HEK293T (cell line): Measurements from ENCODE around the gene CLEC6A.

Experiments used
- ARNT ChIP-seq: fragments of 450-650 bp; IDR thresholded peaks from 2 replicates; pipeline ENCODE4 v1.6.1; 2017; ENCODE audit warnings: mild to moderate bottlenecking
- BHLHE40 ChIP-seq: fragments of 450-650 bp; IDR thresholded peaks from 2 replicates; pipeline ENCODE4 v1.6.1; 2016; ENCODE audit warnings: mild to moderate bottlenecking, moderate library complexity, borderline replicate concordance
- CTBP1 ChIP-seq: fragments of 450-650 bp; IDR thresholded peaks from 2 replicates; pipeline ENCODE4 v1.6.1; 2016; ENCODE audit warnings: borderline replicate concordance
- ELF4 ChIP-seq: fragments of 450-650 bp; IDR thresholded peaks from 2 replicates; pipeline ENCODE4 v1.6.1; 2017; ENCODE audit warnings: antibody characterized with exemption
- FOXA1 ChIP-seq: fragments of 450-650 bp; IDR thresholded peaks from 2 replicates; pipeline ENCODE4 v1.6.1; 2016; ENCODE audit warnings: mild to moderate bottlenecking
- FOXK2 ChIP-seq: fragments of 450-650 bp; IDR thresholded peaks from 2 replicates; pipeline ENCODE4 v1.6.1; 2016; ENCODE audit warnings: mild to moderate bottlenecking
- FOXM1 ChIP-seq: fragments of 450-650 bp; IDR thresholded peaks from 2 replicates; pipeline ENCODE4 v1.6.1; 2017; ENCODE audit warnings: mild to moderate bottlenecking, borderline replicate concordance
- HDGF ChIP-seq: fragments of 450-650 bp; IDR thresholded peaks from 2 replicates; pipeline ENCODE4 v1.6.1; 2017; ENCODE audit warnings: antibody characterized with exemption, borderline replicate concordance
- NFRKB ChIP-seq: fragments of 450-650 bp; IDR thresholded peaks from 2 replicates; pipeline ENCODE4 v1.6.1; 2016; ENCODE audit warnings: mild to moderate bottlenecking, moderate library complexity
- PKNOX1 ChIP-seq: fragments of 450-650 bp; IDR thresholded peaks from 2 replicates; pipeline ENCODE4 v1.6.1; 2016
- SP1 ChIP-seq: fragments of 450-650 bp; IDR thresholded peaks from 2 replicates; pipeline ENCODE4 v1.6.1; 2017
- SUZ12 ChIP-seq: fragments of 450-650 bp; IDR thresholded peaks from 2 replicates; pipeline ENCODE4 v1.6.1; 2016; ENCODE audit warnings: mild to moderate bottlenecking
- TARDBP ChIP-seq: fragments of 450-650 bp; IDR thresholded peaks from 2 replicates; pipeline ENCODE4 v1.6.1; 2016
- ZNF384 ChIP-seq: fragments of 450-650 bp; IDR thresholded peaks from 2 replicates; pipeline ENCODE4 v1.6.1; 2016

DNA sequence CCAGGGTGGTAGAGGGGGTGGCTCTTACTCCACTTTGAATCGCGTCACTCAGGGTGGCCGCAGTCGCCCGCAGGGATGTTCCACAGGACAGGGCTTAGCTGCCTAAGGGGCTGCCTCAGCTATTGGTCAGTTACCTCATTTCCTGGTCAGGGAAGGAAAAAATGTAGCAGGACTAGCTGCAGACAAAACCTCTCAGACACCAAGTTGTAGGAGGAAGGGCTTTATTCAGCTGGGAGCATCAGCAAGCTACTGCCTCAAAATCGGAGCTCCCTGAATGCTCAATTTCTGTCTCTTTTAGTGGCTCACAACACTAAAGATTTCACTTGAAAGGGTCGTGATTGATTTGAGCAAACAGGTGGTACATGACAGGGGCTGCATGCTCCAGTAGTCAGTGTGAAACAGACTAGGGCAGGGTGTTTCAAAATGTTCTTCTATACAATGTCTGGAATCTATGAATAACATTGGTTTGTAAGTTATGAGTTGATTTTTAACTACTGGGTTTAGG lies 6.4 kb upstream of the CLEC6A start:
- TF ChIP-seq HDGF (no peak), SUZ12 (no peak), PKNOX1 (no peak), FOXK2 (no peak), FOXA1 (no peak), ARNT (no peak), FOXM1 (no peak), CTBP1 (no peak), TARDBP (no peak), BHLHE40 (no peak), SP1 (no peak), ELF4 (no peak), ZNF384 (no peak), NFRKB (no peak)
